ENCODE results near the gene EIF4H.
A peak's percentile ranks its signal among the peaks of the same experiment; 100 is the strongest.
"Not testable (repeated sequence)": the region's sequence is repeated elsewhere in the genome, so short reads cannot be mapped to it uniquely, and the experiment has no call there.

Gene EIF4H
- total RNA-seq: 206 to 308 (median 245) reads per million in 17 experiments

DNA sequence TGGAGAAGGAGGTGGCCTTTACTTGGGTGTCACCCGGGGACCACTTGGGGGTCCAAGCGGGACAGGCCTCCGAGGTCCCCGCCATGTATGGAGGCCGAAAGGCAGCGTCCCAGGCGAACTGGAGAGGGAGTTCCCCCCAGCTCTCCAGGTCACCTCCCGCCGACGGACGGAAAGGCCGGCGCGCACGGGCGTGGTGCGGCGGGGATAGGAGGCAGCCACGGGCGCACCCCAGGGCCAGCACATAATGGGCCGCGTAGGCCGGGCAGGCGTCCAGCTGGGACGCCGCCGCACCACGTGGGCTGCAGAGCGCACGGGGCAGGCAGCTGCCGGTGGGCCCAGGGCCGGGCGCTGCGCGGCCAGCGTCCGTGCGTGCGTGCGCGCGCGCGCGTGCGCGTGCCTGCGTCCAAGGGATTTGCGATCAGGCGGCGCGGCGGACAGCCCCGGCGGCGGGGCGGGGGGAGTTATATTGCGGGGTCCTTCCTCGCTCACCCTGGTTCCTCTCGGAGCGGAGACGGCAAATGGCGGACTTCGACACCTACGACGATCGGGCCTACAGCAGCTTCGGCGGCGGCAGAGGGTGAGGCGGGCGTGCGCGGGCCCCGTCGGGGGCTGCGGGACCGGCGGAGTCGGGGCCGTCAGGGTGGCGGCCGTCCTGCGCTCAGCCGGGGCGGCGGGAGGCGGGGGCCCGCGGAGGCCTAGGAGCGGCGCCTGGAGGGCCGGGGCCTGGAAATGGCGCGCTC, at the start of gene EIF4H:
Gene EIF4H (plus strand): TSS at position 491 of the 740 bp plus-strand sequence. CDS start 28 bp downstream, at position 519.
- DNase-seq: peak; percentile 97 to 100 (median 99)

DNA sequence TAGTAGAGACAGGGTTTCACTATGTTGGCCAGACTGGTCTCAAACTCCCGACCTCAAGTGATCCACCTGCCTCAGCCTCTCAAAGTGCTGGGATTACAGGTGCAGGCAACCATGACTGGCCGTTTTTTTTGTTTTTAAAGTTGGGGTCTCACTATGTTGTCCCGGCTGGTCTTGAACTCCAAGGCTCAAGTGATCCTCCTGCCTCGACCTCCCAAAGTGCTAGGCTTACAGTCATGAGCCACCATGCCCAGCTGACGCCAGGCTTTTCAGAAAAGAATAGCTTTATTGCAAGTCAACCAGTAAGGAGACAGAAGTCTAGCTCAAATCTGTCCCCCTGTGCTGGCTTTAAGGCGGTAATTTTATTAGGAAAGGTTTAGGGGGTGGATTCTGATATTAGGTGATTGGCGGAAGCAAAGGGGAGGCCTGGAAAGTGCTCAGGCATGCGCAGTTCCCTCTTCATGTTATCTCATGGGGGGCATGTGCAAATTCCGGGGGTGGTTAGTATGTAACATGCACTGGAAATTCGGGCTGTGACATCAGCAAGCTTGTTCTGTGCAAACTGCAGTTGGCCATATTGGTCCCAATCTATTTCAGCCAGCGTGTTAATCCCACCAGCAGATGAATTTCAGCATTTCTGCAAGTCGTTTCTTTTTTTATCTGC, 47.8 kb upstream of the EIF4H start:
- no peak for DNase-seq

DNA sequence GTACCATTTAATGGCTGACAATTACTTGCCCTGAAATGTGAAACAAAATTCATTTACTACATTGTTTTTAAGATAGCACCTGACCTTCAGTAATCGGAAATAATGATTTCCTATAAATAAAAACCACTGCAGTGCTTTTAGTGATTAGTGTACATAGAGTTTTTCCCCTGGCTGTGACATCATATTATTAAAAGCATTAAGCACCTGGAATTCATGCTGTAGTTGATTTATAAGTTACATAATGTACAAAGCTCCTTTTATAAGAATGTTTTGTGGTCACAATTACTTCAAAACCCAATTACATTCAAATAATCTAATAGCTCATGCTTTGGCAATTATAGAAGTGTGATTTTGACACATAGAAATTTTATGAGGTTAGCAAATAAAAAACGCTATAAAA, 44.3 kb upstream of the EIF4H start:
- DNase-seq: no peak

DNA sequence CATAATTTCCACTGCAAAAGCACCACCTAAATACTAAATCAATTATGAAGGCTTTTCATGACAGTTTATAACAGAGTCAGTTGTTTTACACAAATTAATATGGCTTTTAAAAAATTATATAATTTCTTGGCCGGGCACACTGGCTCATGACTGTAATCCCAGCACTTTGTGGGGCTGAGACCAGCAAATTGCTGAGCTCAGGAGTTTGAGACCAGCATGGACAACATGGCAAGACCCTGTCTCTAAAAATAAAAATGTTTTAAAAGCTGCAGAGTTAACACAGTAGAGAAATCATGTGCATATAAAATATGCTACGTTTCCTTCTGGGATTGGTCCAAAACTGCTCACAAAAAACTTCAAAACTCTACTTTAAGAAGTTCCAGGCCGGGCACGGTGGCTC, 43.6 kb upstream of the EIF4H start:
- DNase-seq: no peak

DNA sequence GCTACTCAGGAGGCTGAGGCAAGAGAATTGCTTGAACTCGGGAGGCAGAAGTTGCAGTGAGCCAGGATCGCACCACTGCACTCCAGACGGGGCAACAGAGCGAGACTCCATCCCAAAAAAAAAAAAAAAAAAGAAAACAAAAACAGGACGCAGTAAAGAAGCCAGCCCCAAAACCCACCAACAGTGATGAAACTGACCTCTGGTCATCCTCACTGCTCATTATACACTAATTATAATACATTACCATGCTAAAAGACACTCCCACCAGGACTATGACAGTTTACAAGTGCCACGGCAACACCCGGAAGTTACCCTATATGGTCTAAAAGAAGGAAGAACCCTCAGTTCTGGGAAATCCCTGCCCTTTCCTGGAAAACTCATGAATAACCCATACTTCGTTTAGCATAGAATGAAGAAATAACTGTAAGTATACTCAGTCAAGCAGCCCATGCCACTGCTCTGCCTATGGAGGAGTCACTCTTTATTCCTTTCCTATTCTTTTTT, 40.0 kb upstream of the EIF4H start:
- peak; percentile 49 to 72 (median 58) for DNase-seq

DNA sequence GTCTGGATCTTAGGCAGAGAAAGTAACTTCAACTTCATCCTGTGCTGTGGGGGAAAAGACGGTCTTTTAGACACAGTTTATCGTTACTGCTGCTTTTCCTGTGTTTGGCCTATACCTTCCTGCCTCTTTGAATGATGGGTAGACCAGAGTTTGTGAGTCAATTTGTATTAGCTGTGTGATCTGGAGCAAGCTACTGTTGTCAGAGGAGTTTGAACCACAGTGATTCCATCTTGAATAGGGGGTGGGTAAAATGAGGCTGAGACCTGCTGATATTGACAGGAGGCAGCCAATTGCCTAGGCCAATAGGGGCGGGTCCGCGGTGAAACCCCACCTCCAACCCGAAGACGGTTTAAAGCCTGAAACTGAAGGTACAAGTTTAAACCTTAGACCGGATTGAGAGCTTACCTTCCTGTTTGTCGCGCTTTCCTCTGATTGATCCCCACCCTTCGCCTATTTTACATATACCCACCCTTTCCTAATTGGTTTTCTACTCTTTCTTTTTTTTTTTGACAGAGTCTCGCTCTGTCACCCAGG, 35.8 kb upstream of the EIF4H start:
- no peak for DNase-seq

DNA sequence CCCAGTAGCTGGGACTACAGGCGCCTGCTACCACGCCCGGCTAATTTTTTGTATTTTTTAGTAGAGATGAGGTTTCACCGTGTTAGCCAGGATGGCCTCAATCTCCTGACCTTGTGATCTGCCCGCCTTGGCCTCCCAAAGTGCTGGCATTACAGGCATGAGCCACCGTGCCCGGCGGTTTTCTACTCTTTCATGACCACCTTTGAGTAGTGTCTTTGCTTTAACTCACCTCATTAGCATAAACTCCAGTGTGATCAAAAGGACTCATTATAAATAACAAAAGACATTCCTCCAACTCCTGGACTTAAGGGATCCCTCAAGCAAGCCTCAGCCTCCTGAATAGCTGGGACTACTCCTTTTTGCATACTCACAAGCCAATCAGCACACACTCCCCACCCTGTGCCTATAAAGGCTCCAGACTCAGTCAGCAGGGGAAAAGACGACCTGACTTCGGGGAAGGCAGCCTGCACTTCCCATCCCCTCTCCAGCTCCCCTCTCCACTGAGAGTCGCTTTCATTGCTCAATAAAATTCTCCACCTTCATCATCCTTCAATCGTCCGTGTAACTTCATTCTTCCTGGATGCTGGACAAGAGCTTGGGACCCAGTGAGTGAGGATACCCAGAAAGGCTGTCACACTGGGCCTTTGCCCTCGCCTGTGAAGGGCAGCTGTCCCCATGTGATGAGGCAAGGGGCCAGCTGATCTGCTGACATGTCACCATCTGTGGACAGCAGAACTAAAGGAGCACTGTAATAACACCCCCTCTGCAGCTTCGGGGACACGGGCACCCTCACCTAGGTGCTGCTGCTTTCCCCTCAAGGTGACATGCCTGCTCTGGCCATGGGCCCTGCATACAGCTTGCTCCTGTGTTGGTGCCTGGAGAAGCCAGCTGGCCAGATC, 35.0 kb upstream of the EIF4H start:
- no peak for DNase-seq

DNA sequence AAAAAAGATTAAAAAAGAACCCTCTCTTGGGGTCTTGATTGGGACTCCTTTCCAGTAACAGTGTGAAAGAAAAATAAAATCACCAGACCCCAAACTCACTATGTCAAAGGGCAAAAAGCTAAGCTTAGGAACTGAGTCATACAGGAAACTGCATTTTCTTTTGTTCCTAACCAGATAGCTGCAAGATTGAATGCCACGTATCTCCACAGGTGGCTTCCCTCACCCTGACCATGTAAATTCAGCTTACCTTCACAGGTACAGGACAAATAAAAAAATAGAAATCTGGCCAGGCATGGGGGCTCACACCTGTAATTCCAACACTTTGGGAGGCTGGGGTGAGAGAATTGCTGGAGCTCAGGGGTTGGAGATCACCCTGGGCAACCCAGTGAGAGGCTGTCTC, 32.5 kb upstream of the EIF4H start:
- no peak for DNase-seq

DNA sequence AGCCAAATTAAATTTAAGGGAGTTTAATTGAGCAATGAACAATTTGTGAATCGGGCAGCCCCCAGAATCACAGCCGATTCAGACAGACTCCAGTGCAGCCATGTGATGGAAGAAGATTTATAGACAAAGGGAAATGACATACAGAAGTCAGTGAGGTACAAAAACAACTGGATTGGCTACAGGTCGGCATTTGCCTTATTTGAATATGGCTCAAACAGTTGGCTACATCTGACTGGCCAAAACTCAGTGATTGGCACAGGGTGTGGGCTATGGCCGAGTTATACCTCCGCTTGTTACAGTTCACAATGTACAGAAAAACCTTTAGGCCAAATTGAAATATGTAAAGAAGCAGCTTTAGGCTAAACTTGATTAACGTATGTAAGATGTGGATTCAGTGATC, 30.8 kb upstream of the EIF4H start:
- no peak for DNase-seq

DNA sequence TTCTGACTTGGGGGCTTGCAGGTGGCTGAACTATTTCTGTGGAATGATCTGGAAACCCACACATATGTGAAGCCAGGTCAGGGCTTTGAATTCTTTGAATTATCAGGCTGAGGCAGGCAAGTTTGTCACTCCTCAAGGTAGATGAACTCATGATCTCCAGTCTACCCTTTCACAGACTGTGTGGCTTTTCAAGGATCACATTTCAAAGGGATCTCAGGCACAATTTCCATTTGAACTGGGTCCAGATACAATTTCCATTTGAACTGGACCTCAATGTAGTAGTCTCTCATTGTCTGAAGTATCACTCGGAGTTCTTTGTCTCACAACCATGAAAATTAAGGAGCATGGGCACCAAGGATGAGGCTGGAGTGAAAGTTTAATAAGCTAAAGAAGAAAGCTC, 25.7 kb upstream of the EIF4H start:
- DNase-seq: no peak

DNA sequence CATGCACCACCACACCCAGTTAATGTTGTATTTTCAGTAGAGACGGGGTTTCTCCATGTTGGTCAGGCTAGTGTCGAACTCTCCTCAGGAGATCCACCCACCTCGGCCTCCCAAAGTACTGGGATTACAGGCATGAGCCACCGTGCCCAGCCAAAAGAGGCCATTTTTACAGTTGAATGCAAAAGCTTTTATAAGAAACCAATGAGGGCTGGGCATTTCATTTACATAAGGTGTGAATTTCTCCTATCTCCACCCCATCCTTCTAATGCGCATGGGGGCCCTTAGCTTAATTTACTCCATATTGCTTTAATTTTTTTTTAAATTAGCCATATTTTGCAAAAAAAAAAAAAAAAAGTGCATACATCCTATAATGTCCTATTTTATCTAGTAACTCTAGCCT, 25.1 kb upstream of the EIF4H start:
- DNase-seq: no peak

DNA sequence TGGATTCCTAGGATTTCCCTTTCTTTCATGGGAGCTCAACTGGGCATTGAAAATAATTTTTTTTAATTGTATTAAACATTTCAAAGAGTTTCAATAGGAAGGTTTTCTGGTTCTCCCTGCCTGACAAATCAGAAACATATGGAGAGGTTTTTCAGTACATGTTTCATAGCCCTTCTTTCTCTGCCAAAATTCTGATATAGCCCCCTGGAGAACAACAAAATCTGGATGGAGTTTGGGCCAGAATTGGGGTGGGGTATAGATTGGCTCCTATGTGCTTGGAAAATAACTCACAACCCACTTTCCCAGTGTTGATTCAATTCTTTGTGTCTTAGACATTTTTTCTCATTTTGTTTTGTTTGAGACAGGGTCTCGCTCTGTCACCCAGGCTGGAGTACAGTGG, 24.6 kb upstream of the EIF4H start:
- DNase-seq: no peak

DNA sequence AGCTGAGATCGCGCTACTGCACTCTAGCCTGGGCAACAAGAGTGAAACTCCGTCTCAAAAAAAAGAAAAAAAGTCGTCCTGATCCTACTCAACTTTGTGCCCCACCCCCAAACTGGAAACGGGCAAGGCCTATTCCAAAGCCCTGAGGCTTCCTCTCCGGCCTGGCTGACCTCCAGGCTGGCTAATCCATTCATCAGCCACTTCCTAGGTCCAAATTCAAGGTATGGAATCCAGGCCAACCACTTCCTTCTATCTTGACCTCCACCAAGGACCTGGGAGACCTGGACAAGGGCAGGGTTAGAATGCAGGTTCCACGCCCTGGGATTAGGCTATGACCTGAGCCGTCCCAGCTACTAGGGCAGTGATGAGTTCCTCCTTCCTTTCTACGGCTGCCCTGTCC, 20.4 kb upstream of the EIF4H start:
- no peak for DNase-seq

DNA sequence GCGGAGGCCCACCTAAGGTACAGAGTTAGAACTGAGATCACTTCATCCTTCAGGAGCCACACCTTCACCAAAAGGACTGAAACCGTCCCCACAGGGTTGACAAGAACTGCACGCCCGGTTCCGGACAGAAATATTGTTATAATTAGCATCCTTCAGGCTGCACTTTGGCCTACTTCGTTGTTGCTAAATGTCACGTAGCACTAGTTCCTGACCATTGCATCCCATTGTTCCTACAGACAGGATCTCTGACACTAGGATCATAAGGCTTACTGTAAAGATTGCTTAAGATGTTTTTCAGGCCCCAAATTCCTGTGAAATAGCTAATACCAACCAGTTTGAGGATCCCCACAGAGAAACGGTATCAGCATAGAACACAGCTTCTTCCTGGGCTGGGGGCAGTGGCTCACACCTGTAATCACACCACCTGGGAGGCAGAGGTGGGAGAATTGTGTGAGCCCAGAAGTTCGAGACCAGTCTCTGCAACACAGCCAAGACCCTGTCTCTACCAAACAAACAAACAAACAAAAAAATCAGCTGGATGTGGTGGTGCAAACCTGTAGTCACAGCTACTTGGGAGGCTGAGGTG, 18.3 kb upstream of the EIF4H start:
- DNase-seq: no peak

DNA sequence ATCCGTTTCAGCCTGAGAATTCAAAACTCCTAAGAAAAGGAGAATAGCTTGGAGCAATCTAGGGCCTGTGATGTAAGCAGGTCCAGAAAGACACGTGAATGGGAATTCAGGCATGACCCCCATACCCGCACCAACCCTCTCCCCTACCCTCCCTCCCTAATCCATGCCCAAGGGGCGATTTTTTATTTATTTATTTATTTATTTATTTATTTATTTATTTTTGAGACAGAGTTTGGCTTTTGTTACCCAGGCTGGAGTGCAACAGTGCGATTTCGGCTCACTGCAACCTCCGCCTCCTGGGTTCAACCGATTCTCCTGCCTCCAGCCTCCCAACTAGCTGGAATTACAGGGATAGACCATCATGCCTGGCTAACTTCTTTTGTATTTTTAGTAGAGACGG, 16.6 kb upstream of the EIF4H start:
- DNase-seq: no peak

DNA sequence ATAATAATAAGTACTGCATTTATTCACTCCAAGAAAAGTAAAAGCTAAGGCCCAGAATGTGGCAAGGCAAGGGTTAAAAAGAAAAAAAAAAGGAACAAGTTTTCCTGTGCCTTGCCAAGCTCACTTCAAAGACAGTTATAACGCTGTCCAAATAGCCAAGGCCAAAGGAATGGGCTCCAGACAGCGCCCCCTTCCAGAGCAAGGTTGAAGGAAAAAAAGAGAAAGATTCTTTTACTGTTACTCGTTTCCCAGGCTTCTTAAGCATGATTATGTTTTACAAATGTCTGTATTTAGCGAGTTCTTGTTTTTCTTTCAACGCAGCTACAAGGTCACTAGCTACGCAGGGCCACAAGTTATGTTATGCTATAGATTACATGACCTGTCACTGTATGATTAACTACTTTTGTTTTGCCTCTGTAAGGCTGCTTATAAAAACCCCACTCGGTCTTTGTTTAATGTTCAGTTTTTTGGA, 9.1 kb upstream of the EIF4H start:
- DNase-seq: peak; percentile 16 to 56 (median 39)

DNA sequence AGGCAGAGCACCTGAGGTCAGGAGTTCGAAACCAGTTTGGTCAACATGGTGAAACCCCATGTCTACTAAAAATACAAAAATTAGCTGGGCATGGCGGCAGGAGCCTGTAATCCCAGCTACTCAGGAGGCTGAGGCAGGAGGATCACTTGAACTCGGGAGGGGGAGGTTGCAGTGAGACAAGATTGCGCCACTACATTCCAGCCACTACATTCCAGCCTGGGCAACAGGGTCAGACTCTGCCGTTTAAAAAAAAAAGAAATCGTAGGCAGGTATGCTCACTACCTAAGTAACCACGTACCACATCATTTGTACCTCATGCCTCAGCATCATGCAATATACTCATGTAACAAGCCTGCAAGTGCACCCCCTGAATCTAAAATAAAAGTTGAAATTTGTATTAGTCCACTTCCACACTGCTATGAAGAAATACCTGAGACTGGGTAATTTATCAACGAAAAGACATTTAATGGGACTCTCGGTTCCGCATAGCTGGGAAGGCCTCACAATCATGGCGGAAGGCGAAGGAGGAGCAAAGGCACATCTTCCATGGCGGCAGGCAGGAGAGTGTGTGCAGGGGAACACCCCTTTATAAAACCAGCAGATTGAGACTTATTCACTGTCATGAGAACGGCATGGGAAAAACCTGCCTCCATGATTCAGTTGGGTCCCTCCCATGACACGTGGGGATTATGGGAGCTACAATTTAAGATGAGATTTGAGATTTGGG, 8.1 kb upstream of the EIF4H start:
- no peak for DNase-seq

DNA sequence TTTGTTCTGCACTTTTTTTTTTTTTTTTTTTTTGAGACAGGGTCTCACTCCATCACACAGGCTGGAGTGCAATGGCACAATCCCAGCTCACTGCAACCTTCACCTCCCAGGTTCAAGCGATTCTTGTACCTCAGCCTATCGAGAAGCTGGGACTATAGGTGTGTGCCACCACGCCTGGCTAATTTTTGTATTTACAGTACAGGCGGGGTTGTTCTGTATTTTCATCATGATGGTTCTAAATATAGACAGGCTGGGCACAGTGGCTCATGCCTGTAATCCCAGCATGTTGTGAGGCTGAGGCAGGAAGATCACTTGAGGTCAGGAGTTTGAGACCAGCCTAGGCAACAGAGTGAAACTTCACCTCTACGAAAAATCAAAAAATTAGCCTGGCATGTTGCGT, 6.8 kb upstream of the EIF4H start:
- not testable (repeated sequence) for DNase-seq

DNA sequence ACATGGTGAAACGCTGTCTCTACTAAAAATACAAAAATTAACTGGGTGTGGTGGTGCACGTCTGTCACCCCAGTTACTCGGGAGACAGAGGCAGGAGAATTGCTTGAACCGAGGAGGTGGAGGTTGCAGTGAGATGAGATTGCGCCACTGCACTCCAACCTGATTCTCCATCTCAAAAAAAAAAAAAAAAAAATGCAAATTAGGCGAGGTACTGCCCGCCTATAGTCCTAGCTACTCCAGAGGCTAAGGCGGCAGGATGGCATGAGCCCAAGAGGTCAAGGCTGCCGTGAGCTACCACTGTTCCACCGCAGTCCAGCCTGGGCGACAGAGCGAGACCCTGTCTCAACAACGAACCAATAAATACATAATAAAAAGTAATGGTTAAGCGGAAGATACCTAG, 1.1 kb upstream of the EIF4H start:
- no peak for DNase-seq

DNA sequence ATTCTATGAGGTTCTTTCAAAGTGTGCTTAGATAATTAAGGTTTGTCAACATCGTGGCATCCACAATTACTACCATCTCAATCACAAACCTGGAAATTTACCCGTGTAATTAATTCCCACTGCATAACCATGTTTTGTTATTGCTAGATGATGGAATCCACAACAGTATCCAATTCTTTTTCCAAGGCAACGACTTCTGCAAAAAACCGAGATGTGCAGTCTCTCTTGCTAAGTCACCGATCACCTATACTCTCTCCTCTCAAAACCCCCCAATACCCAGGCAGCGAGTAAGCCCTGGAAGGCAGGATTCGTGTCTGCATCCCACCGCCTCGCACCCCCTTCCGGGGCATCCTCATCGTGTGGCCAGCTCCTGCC, 678 bp upstream of the EIF4H start:
- DNase-seq: peak in 1 of 4 experiments; percentile 7

DNA sequence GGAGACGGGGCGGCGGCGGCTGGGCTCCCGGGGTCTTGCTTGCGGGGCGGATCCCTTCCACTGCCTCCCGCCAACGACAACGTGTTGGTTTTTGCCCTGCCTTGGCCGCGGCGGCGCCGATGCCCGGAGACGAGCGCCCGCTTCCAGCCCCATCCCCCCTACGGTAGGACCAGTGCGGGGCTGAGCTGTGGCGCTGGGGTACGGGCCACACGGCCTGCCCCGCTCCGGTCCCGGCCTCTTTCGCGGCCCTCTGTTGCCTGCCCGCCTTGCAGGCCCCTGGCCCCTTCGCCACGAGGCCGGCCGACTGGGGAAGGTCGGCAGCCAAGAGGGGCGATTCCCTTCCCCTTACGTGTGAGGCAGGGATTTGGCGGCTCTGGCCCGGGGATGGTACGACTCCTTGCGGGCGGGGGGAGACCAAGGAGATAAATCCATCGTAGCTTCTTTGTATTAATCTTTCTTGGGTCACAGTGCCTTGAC, 488 bp downstream of the EIF4H start:
- DNase-seq: peak; percentile 41 to 71 (median 58)

All from suppressor macrophage (primary cell).